RPMI7951 (cell line): Measurements from ENCODE around the gene PKNOX2. TPM values are rescaled to one million over a fixed set of nuclear protein-coding genes. Genes with fewer than 3 reads are reported as not detected.

Experiments
- DNase-seq: peaks from one replicate; pipeline ENCODE4 v3.0.0-alpha.2; 2012; ENCODE audit warnings: low read depth
- total RNA-seq: library from RNA; depleted of rRNA; stranded (reverse); fragments of >200 nt; shearing (Covaris generic); gene quantifications from 2 replicates; pipeline ENCODE4 v1.2.3, GENCODE V29; 2014

Gene PKNOX2
- total RNA-seq, 1 experiment from 2014 or later, result 2.8 TPM

GRCh38 chr11:125284245-125284850 lies 119.8 kb downstream of the PKNOX2 start:
- DNase-seq, result no peak

GRCh38 chr11:125285844-125286243 lies 121.3 kb downstream of the PKNOX2 start:
- no peak for DNase-seq

- DNase-seq, result no peak
Measured at GRCh38 chr11:125286486-125286885, 121.9 kb downstream of the PKNOX2 start.

GRCh38 chr11:125287491-125288210 lies 123.1 kb downstream of the PKNOX2 start:
- DNase-seq, result no peak

- DNase-seq, result peak; percentile 81
Measured at GRCh38 chr11:125289419-125290098, 125.0 kb downstream of the PKNOX2 start.

- DNase-seq, result no peak
Measured at GRCh38 chr11:125290263-125290662, 125.7 kb downstream of the PKNOX2 start.

GRCh38 chr11:125292100-125292499 lies 127.5 kb downstream of the PKNOX2 start:
- no peak for DNase-seq

GRCh38 chr11:125293596-125293995 lies 129.0 kb downstream of the PKNOX2 start:
- no peak for DNase-seq

- no peak for DNase-seq
Measured at GRCh38 chr11:125295931-125296330, 131.4 kb downstream of the PKNOX2 start.

GRCh38 chr11:125297346-125297915 lies 132.9 kb downstream of the PKNOX2 start:
- DNase-seq, result no peak

GRCh38 chr11:125299061-125299615 lies 134.6 kb downstream of the PKNOX2 start:
- DNase-seq, result no peak

- DNase-seq, result no peak
Measured at GRCh38 chr11:125299821-125300220, 135.3 kb downstream of the PKNOX2 start.

GRCh38 chr11:125300791-125301218 lies 136.3 kb downstream of the PKNOX2 start:
- peak; percentile 100 for DNase-seq

- DNase-seq, result no peak
Measured at GRCh38 chr11:125301346-125301745, 136.8 kb downstream of the PKNOX2 start.

GRCh38 chr11:125303186-125303585 lies 138.6 kb downstream of the PKNOX2 start:
- peak; percentile 49 for DNase-seq

- no peak for DNase-seq
Measured at GRCh38 chr11:125303694-125304093, 139.1 kb downstream of the PKNOX2 start.

- DNase-seq, result no peak
Measured at GRCh38 chr11:125304136-125304535, 139.6 kb downstream of the PKNOX2 start.

- no peak for DNase-seq
Measured at GRCh38 chr11:125304876-125305275, 140.3 kb downstream of the PKNOX2 start.

- no peak for DNase-seq
Measured at GRCh38 chr11:125305345-125305744, 140.8 kb downstream of the PKNOX2 start.

- DNase-seq, result no peak
Measured at GRCh38 chr11:125306476-125306875, 141.9 kb downstream of the PKNOX2 start.

- DNase-seq, result no peak
Measured at GRCh38 chr11:125308246-125308645, 143.7 kb downstream of the PKNOX2 start.

- no peak for DNase-seq
Measured at GRCh38 chr11:125312391-125312790, 147.8 kb downstream of the PKNOX2 start.
